ENCODE measurements around the gene FLRT3.

Gene FLRT3

DNA sequence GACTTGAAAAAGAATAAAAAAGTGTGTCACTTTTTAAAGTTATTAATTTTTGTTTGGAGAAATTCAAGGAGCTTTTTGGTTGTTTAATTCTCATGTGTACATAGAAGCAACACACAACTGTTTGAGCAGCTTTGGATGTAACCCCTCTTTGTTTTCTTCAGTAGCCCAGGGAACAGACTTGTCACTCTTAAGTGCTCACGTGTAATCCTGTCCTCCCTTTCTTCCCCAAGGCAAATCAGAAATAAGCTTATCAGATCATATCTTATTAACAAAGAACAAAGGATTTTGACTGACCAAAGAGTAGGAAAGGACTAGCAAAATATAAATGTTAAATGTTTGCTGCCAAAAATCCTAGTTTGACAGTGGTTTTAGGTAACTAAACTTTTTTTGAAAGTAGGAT lies 7.3 kb upstream of the FLRT3 start:
- Histone ChIP-seq H3K56ac (ENCODE audit: low read length) (no peak overlapping the region), H3K9ac (ENCODE audit: low read length) (no peak overlapping the region), H3K79me2 (ENCODE audit: control insufficient read depth, insufficient read depth, low read length) (no peaks in the 10 kb centered on the region), H2AK5ac (ENCODE audit: low read length) (no peak overlapping the region), H2BK5ac (ENCODE audit: low read length) (no peak overlapping the region), H4K5ac (ENCODE audit: low read length) (no peak overlapping the region), H3K36me3 (ENCODE audit: control insufficient read depth, insufficient read depth, low read length) (no peaks in the 10 kb centered on the region), H3K4me1 (ENCODE audit: control insufficient read depth, low read depth, low read length) (peaks cover 6% of the 10 kb centered on the region), H3K4ac (ENCODE audit: low read depth, low read length) (no peak overlapping the region), H2BK15ac (replicated peaks; ENCODE audit: low read depth) (no peak overlapping the region), H2BK120ac (ENCODE audit: low read depth, low read length) (no peak overlapping the region), H3K79me1 (ENCODE audit: low read length) (no peaks in the 10 kb centered on the region), H3K27me3 (ENCODE audit: insufficient read depth, low read length, poor library complexity) (no peaks in the 10 kb centered on the region), H3K4me2 (ENCODE audit: low read length) (no peak overlapping the region), H3K23ac (ENCODE audit: low read length) (no peak overlapping the region), H3K27ac (ENCODE audit: low read depth, low read length) (no peak overlapping the region), H4K8ac (ENCODE audit: low read depth, low read length) (no peak overlapping the region), H3K18ac (ENCODE audit: low read length) (no peak overlapping the region), H3K4me3 (ENCODE audit: low read length) (no peak overlapping the region)
- WGBS (ENCODE audit: extremely low coverage, insufficient coverage, low lambda C conversion rate): no CpG with 5 or more reads among the region's 1 CpG
- DNase-seq: peak; percentile 90

GRCh38 chr20:14343491-14344065 lies 6.2 kb upstream of the FLRT3 start:
- Histone ChIP-seq H3K4ac (ENCODE audit: low read depth, low read length) (no peak overlapping the region), H2BK5ac (ENCODE audit: low read length) (no peak overlapping the region), H3K18ac (ENCODE audit: low read length) (no peak overlapping the region), H3K79me2 (ENCODE audit: control insufficient read depth, insufficient read depth, low read length) (no peaks in the 10 kb centered on the region), H2AK5ac (ENCODE audit: low read length) (no peak overlapping the region), H3K9ac (ENCODE audit: low read length) (no peak overlapping the region), H3K4me3 (ENCODE audit: low read length) (no peak overlapping the region), H2BK120ac (ENCODE audit: low read depth, low read length) (no peak overlapping the region), H3K4me1 (ENCODE audit: control insufficient read depth, low read depth, low read length) (peaks cover 6% of the 10 kb centered on the region), H3K56ac (ENCODE audit: low read length) (no peak overlapping the region), H3K27ac (ENCODE audit: low read depth, low read length) (no peak overlapping the region), H3K4me2 (ENCODE audit: low read length) (no peak overlapping the region), H3K79me1 (ENCODE audit: low read length) (no peaks in the 10 kb centered on the region), H3K27me3 (ENCODE audit: insufficient read depth, low read length, poor library complexity) (no peaks in the 10 kb centered on the region), H3K23ac (ENCODE audit: low read length) (no peak overlapping the region), H3K36me3 (ENCODE audit: control insufficient read depth, insufficient read depth, low read length) (no peaks in the 10 kb centered on the region), H2BK15ac (replicated peaks; ENCODE audit: low read depth) (no peak overlapping the region), H4K5ac (ENCODE audit: low read length) (no peak overlapping the region), H4K8ac (ENCODE audit: low read depth, low read length) (no peak overlapping the region)
- WGBS (ENCODE audit: extremely low coverage, insufficient coverage, low lambda C conversion rate): no CpG with 5 or more reads among the region's 2 CpGs
- DNase-seq: peak; percentile 49

DNA sequence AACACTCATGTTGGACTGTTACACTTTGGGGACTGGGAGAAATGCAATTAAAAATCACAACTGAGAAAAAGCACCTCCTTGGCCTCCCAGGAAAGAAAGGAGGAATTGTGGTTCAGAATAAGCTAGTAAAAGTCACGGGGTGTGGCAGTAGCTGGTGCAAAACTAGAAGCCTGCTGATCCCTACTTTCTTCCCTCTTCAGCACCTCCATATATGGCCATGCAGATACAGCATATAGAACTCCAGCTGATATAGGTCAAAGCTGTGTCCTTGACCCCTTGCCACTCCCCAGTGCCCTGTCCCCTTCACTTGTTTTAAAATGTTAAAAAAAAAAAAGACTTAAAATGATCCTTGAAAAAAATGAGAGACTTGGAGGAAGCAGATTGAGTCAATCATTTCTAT lies 5.5 kb upstream of the FLRT3 start:
- WGBS (ENCODE audit: extremely low coverage, insufficient coverage, low lambda C conversion rate): no CpG with 5 or more reads among the region's 1 CpG
- Histone ChIP-seq H3K9ac (ENCODE audit: low read length) (no peak overlapping the region), H3K79me1 (ENCODE audit: low read length) (no peaks in the 10 kb centered on the region), H3K4ac (ENCODE audit: low read depth, low read length) (no peak overlapping the region), H2BK120ac (ENCODE audit: low read depth, low read length) (no peak overlapping the region), H4K5ac (ENCODE audit: low read length) (no peak overlapping the region), H3K4me2 (ENCODE audit: low read length) (no peak overlapping the region), H3K4me1 (ENCODE audit: control insufficient read depth, low read depth, low read length) (peaks cover 6% of the 10 kb centered on the region), H3K36me3 (ENCODE audit: control insufficient read depth, insufficient read depth, low read length) (no peaks in the 10 kb centered on the region), H2BK5ac (ENCODE audit: low read length) (peak overlapping the region; percentile 71), H3K23ac (ENCODE audit: low read length) (no peak overlapping the region), H3K18ac (ENCODE audit: low read length) (peak overlapping the region; percentile 76), H3K56ac (ENCODE audit: low read length) (no peak overlapping the region), H4K8ac (ENCODE audit: low read depth, low read length) (no peak overlapping the region), H2AK5ac (ENCODE audit: low read length) (no peak overlapping the region), H2BK15ac (replicated peaks; ENCODE audit: low read depth) (no peak overlapping the region), H3K79me2 (ENCODE audit: control insufficient read depth, insufficient read depth, low read length) (no peaks in the 10 kb centered on the region), H3K27ac (ENCODE audit: low read depth, low read length) (no peak overlapping the region), H3K4me3 (ENCODE audit: low read length) (no peak overlapping the region), H3K27me3 (ENCODE audit: insufficient read depth, low read length, poor library complexity) (no peaks in the 10 kb centered on the region)
- no peak for DNase-seq

- no CpG with 5 or more reads among the region's 4 CpGs for WGBS (ENCODE audit: extremely low coverage, insufficient coverage, low lambda C conversion rate)
- H4K5ac ChIP-seq (ENCODE audit: low read length): no peak overlapping the region
- H3K4ac ChIP-seq (ENCODE audit: low read depth, low read length): no peak overlapping the region
Measured at GRCh38 chr20:14341801-14342200, 4.4 kb upstream of the FLRT3 start.

GRCh38 chr20:14336686-14337085 lies 726 bp downstream of the FLRT3 start:
- peak; percentile 62 for DNase-seq
- no peak overlapping the region for H4K8ac ChIP-seq (ENCODE audit: low read depth, low read length)
- WGBS (ENCODE audit: extremely low coverage, insufficient coverage, low lambda C conversion rate): no CpG with 5 or more reads among the region's 4 CpGs

More at GRCh38 chr20:14341801-14342200, 4.4 kb upstream of the FLRT3 start:
- Histone ChIP-seq H2BK15ac (replicated peaks; ENCODE audit: low read depth) (peak overlapping the region; percentile 0), H3K79me1 (ENCODE audit: low read length) (no peaks in the 10 kb centered on the region), H3K4me1 (ENCODE audit: control insufficient read depth, low read depth, low read length) (peaks cover 6% of the 10 kb centered on the region), H3K27me3 (ENCODE audit: insufficient read depth, low read length, poor library complexity) (no peaks in the 10 kb centered on the region), H3K9ac (ENCODE audit: low read length) (no peak overlapping the region), H3K79me2 (ENCODE audit: control insufficient read depth, insufficient read depth, low read length) (no peaks in the 10 kb centered on the region), H3K4me3 (ENCODE audit: low read length) (no peak overlapping the region), H3K23ac (ENCODE audit: low read length) (no peak overlapping the region), H3K56ac (ENCODE audit: low read length) (no peak overlapping the region), H3K18ac (ENCODE audit: low read length) (peak overlapping the region; percentile 6), H3K27ac (ENCODE audit: low read depth, low read length) (no peak overlapping the region), H3K4me2 (ENCODE audit: low read length) (no peak overlapping the region), H2BK5ac (ENCODE audit: low read length) (no peak overlapping the region), H2BK120ac (ENCODE audit: low read depth, low read length) (no peak overlapping the region), H3K36me3 (ENCODE audit: control insufficient read depth, insufficient read depth, low read length) (no peaks in the 10 kb centered on the region), H4K8ac (ENCODE audit: low read depth, low read length) (no peak overlapping the region), H2AK5ac (ENCODE audit: low read length) (no peak overlapping the region)
- no peak for DNase-seq

DNA sequence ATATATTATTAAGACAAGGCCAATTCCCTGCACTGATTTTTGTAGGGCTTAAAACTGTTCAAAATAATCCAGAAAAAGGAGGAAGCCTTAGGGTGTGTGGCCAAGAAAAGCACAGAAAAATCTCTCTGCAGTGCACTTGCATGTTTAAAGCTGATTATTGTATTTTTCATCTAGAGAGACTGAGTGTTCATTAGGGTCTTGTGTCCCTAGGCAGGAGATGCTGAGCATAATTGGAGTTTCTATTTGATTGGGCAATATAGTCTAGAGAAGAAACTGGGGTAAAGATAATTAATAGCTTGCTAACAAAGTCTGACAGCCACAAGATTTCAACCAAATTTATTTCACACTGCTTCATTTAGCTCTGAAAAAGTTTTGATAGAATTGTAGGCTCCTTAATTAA lies 2.4 kb downstream of the FLRT3 start:
- Histone ChIP-seq H3K4me3 (ENCODE audit: low read length) (no peak overlapping the region), H3K23ac (ENCODE audit: low read length) (no peak overlapping the region), H4K5ac (ENCODE audit: low read length) (no peak overlapping the region), H3K9ac (ENCODE audit: low read length) (peak overlapping the region; percentile 22), H3K18ac (ENCODE audit: low read length) (peak overlapping the region; percentile 87), H3K79me1 (ENCODE audit: low read length) (no peaks in the 10 kb centered on the region), H3K27ac (ENCODE audit: low read depth, low read length) (no peak overlapping the region), H3K56ac (ENCODE audit: low read length) (no peak overlapping the region), H3K79me2 (ENCODE audit: control insufficient read depth, insufficient read depth, low read length) (no peaks in the 10 kb centered on the region), H3K4ac (ENCODE audit: low read depth, low read length) (no peak overlapping the region), H4K8ac (ENCODE audit: low read depth, low read length) (no peak overlapping the region), H2BK15ac (replicated peaks; ENCODE audit: low read depth) (peak overlapping the region; percentile 85), H2AK5ac (ENCODE audit: low read length) (no peak overlapping the region), H2BK5ac (ENCODE audit: low read length) (no peak overlapping the region), H2BK120ac (ENCODE audit: low read depth, low read length) (no peak overlapping the region), H3K27me3 (ENCODE audit: insufficient read depth, low read length, poor library complexity) (no peaks in the 10 kb centered on the region), H3K36me3 (ENCODE audit: control insufficient read depth, insufficient read depth, low read length) (no peaks in the 10 kb centered on the region), H3K4me2 (ENCODE audit: low read length) (no peak overlapping the region), H3K4me1 (ENCODE audit: control insufficient read depth, low read depth, low read length) (peaks cover 2% of the 10 kb centered on the region)
- no peak for DNase-seq

More at GRCh38 chr20:14336686-14337085, 726 bp downstream of the FLRT3 start:
- no peak overlapping the region for H2AK5ac ChIP-seq (ENCODE audit: low read length)
- peak overlapping the region; percentile 62 for H3K9ac ChIP-seq (ENCODE audit: low read length)
- peak overlapping the region; percentile 17 for H3K4me2 ChIP-seq (ENCODE audit: low read length)
- H3K27ac ChIP-seq (ENCODE audit: low read depth, low read length): no peak overlapping the region
- no peaks in the 10 kb centered on the region for H3K79me2 ChIP-seq (ENCODE audit: control insufficient read depth, insufficient read depth, low read length)
- no peak overlapping the region for H4K5ac ChIP-seq (ENCODE audit: low read length)
- H3K23ac ChIP-seq (ENCODE audit: low read length): no peak overlapping the region
- H2BK15ac ChIP-seq (replicated peaks; ENCODE audit: low read depth): no peak overlapping the region
- peak overlapping the region; percentile 52 for H3K4ac ChIP-seq (ENCODE audit: low read depth, low read length)
- peak overlapping the region; percentile 65 for H3K56ac ChIP-seq (ENCODE audit: low read length)
- H2BK5ac ChIP-seq (ENCODE audit: low read length): no peak overlapping the region
- peak overlapping the region; percentile 45 for H2BK120ac ChIP-seq (ENCODE audit: low read depth, low read length)
- no peaks in the 10 kb centered on the region for H3K79me1 ChIP-seq (ENCODE audit: low read length)
- H3K4me1 ChIP-seq (ENCODE audit: control insufficient read depth, low read depth, low read length): peaks cover under 1% of the 10 kb centered on the region
- no peaks in the 10 kb centered on the region for H3K27me3 ChIP-seq (ENCODE audit: insufficient read depth, low read length, poor library complexity)
- H3K4me3 ChIP-seq (ENCODE audit: low read length): peak overlapping the region; percentile 38
- H3K18ac ChIP-seq (ENCODE audit: low read length): peak overlapping the region; percentile 92
- no peaks in the 10 kb centered on the region for H3K36me3 ChIP-seq (ENCODE audit: control insufficient read depth, insufficient read depth, low read length)

All from mesendoderm (in vitro differentiated cells).